ENCODE measurements around the gene ATP10D.

DNA sequence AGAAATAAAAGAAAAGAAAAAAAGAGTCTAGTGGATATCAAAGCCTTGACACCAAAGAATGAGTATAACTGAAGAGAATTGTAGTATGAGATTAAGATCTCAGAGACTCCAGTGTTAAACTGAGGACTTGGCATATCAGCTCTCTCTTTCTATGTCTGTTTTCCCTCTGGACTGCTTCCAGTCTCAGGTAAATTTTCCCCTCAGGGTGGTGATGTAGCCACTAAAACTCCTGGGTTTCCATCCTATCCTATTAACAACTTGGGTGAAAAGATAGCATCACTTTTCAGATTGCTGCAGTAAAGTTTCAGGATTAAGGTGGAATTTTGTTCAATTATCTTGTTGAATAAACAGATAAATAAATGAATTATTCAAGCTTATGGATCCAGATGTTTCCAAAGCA lies 85.7 kb downstream of the ATP10D start:
- TF ChIP-seq POLR2A (IDR thresholded peaks at IDR 0.05), result no peak
- TF ChIP-seq, protein P1, sequence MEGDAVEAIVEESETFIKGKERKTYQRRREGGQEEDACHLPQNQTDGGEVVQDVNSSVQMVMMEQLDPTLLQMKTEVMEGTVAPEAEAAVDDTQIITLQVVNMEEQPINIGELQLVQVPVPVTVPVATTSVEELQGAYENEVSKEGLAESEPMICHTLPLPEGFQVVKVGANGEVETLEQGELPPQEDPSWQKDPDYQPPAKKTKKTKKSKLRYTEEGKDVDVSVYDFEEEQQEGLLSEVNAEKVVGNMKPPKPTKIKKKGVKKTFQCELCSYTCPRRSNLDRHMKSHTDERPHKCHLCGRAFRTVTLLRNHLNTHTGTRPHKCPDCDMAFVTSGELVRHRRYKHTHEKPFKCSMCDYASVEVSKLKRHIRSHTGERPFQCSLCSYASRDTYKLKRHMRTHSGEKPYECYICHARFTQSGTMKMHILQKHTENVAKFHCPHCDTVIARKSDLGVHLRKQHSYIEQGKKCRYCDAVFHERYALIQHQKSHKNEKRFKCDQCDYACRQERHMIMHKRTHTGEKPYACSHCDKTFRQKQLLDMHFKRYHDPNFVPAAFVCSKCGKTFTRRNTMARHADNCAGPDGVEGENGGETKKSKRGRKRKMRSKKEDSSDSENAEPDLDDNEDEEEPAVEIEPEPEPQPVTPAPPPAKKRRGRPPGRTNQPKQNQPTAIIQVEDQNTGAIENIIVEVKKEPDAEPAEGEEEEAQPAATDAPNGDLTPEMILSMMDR (IDR thresholded peaks at IDR 0.05), result no peak
- no peak for TF ChIP-seq POLR2AphosphoS5 (IDR thresholded peaks at IDR 0.05)
- no peak for TF ChIP-seq EP300 (IDR thresholded peaks at IDR 0.05)
